SKM-1 (cell line): ENCODE results near the gene BUD13.
A peak's percentile ranks its signal among the peaks of the same experiment; 100 is the strongest.
"Not testable (repeated sequence)": the region's sequence is repeated elsewhere in the genome, so short reads cannot be mapped to it uniquely, and the experiment has no call there.

Source experiments
- DNase-seq: peaks from one replicate; lab custom pipeline; 2025; ENCODE audit not compliant: unreplicated experiment; lab: John Stamatoyannopoulos, UW

Gene BUD13

GRCh38 chr11:116772443-116773202 is at the start of gene BUD13:
TSS of gene BUD13 (minus strand) at chr11:116772987. CDS start at chr11:116772964, 23 bp downstream.
- DNase-seq: peak; percentile 52

GRCh38 chr11:116822575-116822974 is 49.8 kb upstream of the BUD13 start:
- DNase-seq: no peak

GRCh38 chr11:116821050-116821918 is 48.5 kb upstream of the BUD13 start:
- no peak for DNase-seq

GRCh38 chr11:116819049-116819448 is 46.3 kb upstream of the BUD13 start:
- no peak for DNase-seq

GRCh38 chr11:116814502-116814901 is 41.7 kb upstream of the BUD13 start:
- no peak for DNase-seq

DNA sequence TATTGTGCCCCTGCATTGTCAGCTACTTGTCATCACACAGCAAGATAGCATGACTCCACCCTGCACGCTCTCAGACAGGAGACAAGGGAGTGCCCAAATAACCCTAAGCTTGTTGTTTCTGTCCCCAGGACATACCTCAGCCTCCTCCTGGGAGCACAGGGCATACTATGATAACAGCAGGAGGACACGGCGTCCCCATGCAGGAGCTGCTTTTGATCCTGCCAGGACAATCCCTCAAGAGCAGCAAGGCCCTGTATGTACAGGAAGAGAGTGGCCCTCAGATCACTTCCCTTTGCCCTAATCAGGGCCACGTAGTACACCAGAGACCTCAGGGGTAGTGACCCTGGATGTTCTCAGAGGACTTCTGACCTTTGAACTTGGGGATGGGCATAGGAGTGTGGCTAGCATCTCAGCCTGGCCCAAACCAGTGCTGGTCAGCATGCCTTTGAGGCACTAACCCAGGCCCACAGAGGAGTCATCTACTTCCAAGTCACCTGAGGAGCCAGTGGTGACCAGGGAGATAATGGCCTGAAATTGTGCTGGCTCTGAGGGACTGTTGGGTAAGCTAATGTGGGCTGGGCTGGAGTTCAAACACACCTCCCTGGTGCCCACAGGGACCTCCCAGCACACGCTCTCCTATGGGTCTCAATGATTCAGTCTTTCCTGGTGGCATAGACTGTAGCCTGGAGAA is 41.1 kb upstream of the BUD13 start:
- no peak for DNase-seq

DNA sequence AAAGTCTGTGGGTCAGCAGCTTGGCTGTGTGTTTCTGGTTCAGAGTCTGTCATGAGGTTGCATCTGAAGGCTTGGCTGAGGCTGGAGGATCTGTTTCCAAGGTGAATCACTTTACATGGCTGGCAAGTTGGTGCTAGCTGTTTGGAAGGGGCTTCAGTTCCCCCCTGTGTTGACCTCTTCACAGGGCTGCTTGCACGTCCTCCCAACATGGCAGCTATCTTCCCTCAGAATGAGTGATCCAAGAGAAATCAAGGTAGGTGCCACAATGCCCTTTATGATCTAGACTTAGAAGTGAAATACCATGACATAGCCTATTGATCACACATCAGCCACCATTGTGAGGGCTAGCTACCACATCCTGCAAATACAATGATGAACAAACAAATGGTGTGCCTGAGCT is 40.4 kb upstream of the BUD13 start:
- DNase-seq: no peak

- no peak for DNase-seq
Measured at GRCh38 chr11:116812109-116812508, 39.3 kb upstream of the BUD13 start.

DNA sequence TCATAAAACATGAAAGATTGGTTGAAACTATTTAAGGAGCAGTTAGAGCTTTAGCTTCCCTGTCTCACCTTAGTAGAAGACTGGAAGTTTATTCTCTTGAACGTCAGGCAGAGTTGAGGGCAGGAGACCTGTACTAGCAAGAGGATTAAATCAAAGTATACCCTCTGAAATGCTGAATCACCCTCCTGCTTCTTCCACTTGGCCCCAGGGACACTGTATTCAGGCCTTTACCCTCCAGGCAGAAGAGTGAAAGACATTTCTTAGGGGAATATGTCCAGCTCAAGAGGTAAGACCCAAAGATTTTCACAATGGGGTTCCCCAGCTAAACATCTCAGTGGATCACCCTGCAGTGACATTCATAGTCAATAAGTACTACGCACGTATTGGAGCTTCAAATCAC is 38.4 kb upstream of the BUD13 start:
- no peak for DNase-seq

DNA sequence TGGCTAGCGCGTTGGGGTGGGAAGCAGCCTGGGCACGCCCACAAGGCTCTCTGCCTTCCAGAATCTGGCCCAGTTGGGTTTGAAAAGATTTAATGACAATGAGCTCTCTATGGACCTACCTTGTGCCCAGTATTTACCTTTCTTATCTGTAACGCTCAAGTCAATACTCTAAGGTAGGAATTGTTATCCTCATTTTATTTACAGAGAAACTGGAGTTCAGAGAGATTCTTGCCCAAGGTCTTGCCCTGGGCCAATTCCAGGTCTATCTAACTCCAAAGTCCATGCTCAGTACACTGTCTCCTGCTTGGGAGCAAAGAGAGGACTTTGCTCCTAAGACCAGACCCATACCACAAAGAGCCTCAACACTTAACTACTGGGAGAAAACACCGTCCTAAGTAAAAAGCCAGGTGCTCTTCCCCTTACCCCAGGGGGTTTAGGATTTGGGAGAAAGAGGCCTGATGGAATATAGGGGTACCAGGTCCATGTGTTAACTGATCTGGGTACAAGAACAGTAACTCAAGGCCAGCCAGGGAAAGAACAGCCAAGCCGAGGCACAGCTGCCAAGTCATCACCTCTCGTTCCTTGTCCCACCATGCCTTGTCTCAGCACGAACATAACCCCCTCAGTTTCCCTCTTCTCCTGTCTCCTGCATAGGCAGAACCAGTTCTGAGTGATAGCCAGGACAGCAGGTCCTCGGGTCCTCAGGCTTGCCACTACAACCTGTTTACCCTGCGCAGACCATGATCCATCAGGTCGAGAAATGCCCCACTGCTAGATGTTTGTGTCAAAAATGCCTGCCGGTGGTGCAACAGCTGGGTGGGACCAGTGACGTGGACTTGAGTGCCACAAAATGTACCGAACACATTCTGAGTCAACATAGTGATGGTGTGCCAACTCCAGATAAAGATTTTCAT is 35.7 kb upstream of the BUD13 start:
- DNase-seq: no peak

GRCh38 chr11:116807601-116808261 is 34.9 kb upstream of the BUD13 start:
- no peak for DNase-seq

DNA sequence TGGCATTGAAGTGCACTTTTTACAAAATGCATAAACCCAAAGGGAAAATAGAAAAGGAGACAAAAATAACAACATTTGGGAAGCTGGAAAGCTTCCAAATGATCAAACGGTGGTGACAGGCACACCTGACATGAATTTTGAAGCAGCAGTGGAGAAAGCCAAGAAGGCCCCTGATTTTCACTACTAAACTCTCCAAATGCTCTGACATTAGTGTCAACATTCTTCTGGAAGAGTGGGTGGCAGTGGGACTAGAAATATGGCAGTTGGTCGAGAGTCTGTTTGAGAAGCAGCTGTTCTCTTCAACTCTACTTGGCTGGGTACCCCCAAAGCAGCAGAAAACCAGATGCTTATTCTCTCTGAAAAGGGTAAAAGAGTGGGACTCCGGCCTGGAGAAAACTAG is 31.2 kb upstream of the BUD13 start:
- no peak for DNase-seq

DNA sequence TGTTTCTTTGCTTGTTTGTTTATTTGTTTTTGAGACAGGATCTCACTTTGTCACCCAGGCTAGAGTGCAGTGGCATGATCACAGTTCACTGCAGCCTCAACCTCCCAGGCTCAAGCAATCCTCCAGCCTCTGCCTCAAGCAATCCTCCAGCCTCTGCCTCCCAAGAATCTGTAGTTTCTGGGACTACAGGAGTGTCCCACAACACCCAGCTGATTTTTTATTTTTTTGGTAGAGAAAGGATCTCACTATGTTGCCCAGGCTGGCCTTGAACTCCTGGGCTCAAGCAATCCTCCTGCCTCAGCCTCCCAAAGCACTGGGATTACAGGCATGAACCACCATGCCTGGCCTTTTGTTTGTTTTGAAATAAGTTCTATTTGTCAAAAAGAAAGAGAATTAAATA is 28.9 kb upstream of the BUD13 start:
- not testable (repeated sequence) for DNase-seq

GRCh38 chr11:116800610-116801009 is 27.8 kb upstream of the BUD13 start:
- DNase-seq: no peak

GRCh38 chr11:116798368-116798767 is 25.6 kb upstream of the BUD13 start:
- no peak for DNase-seq

- no peak for DNase-seq
Measured at GRCh38 chr11:116797816-116798215, 25.0 kb upstream of the BUD13 start.

- no peak for DNase-seq
Measured at GRCh38 chr11:116796548-116796947, 23.8 kb upstream of the BUD13 start.

- no peak for DNase-seq
Measured at GRCh38 chr11:116794851-116795250, 22.1 kb upstream of the BUD13 start.

GRCh38 chr11:116793772-116794097 is 20.9 kb upstream of the BUD13 start:
- peak; percentile 11 for DNase-seq
